ENCODE data around the gene EPHB3.

EPHB3 gene

GRCh38 chr3:184543256-184543655 is 18.3 kb upstream of the EPHB3 start:
- no peak overlapping the region for H3K27ac ChIP-seq (ENCODE audit: low read depth, low read length)
- peaks cover 0 to 13% (median 6%) of the 10 kb centered on the region in 5 donors for H3K4me1 ChIP-seq (ENCODE audit: control insufficient read depth in 5 of 5, insufficient read depth in 5 of 5, low read length in 5 of 5)
- peaks cover 8 to 18% (median 11%) of the 10 kb centered on the region in 5 donors for H3K27me3 ChIP-seq (ENCODE audit: control insufficient read depth in 5 of 5, insufficient read depth in 4 of 5, low read length in 5 of 5)
- H3K9ac ChIP-seq (ENCODE audit: low read length in 5 of 5) = no peak overlapping the region
- no peaks in the 10 kb centered on the region for H3K36me3 ChIP-seq (ENCODE audit: control insufficient read depth in 5 of 5, insufficient read depth in 5 of 5, low read length in 5 of 5)
- no peaks in the 10 kb centered on the region for H3K9me3 ChIP-seq (ENCODE audit: control insufficient read depth in 5 of 5, low read length in 5 of 5)
- H3K4me3 ChIP-seq (ENCODE audit: low read depth in 1 of 5, low read length in 5 of 5) = no peak overlapping the region

DNA sequence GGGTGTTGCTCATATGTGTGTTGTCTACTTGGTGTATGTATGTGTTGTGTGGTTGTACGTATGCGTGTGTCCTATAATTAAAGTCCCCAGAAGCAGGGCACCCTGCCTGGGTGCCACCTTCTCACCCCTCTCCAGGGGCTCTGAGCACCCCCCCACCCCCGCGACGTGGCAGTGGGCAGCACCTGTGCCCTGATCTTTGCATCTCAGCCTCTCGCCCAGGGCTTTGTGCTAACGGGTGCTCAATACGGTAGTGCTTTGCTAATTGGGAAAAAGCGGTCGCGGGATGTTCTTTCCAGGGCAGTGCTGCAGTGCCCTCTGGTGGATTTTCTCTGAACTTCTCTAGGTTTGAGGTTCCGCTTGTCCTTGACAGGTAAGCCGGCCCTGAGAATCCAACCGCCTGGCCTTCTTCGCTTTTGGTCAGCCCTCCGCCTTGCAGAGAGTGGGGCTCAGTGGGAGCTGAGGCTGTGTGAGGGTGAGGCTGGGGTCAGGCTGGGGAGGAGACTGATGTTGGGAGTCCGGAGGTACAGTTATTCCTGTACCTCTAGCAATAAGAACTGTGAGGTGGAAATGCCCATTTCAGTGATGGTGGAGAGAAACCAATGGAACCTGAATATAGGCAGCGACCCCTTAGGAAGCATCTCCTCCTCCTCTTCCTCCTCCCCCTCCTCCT is 17.6 kb upstream of the EPHB3 start:
- H3K27me3 ChIP-seq (ENCODE audit: control insufficient read depth in 5 of 5, insufficient read depth in 4 of 5, low read length in 5 of 5) = peaks cover 5 to 18% (median 10%) of the 10 kb centered on the region in 5 donors
- no peak overlapping the region for H3K4me3 ChIP-seq (ENCODE audit: low read depth in 1 of 5, low read length in 5 of 5)
- no peak overlapping the region for H3K9ac ChIP-seq (ENCODE audit: low read length in 5 of 5)

DNA sequence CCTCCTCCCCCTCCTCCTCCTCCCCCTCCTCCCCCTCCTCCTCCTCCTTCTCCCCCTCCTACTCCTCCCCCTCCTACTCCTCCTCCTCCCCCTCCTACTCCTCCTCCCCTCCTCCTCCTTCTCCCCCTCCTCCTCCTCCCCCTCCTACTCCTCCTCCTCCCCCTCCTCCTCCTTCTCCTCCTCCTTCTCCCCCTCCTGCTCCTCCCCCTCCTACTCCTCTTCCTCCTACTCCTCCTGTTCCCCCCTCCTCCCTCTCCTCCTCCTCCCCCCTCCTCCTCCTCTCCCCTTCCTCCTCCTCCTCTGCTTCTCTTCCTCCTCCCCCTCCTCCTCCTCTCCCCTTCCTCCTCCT is 17.1 kb upstream of the EPHB3 start:
- Histone ChIP-seq H3K36me3 (ENCODE audit: control insufficient read depth in 5 of 5, insufficient read depth in 5 of 5, low read length in 5 of 5) (no peaks in the 10 kb centered on the region), H3K9ac (ENCODE audit: low read length in 5 of 5) (no peak overlapping the region), H3K9me3 (ENCODE audit: control insufficient read depth in 5 of 5, low read length in 5 of 5) (no peaks in the 10 kb centered on the region), H3K4me3 (ENCODE audit: low read depth in 1 of 5, low read length in 5 of 5) (no peak overlapping the region), H3K27ac (ENCODE audit: low read depth, low read length) (no peak overlapping the region), H3K27me3 (ENCODE audit: control insufficient read depth in 5 of 5, insufficient read depth in 4 of 5, low read length in 5 of 5) (peaks cover 4 to 19% (median 9%) of the 10 kb centered on the region in 5 donors), H3K4me1 (ENCODE audit: control insufficient read depth in 5 of 5, insufficient read depth in 5 of 5, low read length in 5 of 5) (peaks cover 0 to 13% (median 6%) of the 10 kb centered on the region in 5 donors)

More for the DNA sequence above, 17.6 kb upstream of the EPHB3 start:
- Histone ChIP-seq H3K36me3 (ENCODE audit: control insufficient read depth in 5 of 5, insufficient read depth in 5 of 5, low read length in 5 of 5) (no peaks in the 10 kb centered on the region), H3K27ac (ENCODE audit: low read depth, low read length) (no peak overlapping the region), H3K9me3 (ENCODE audit: control insufficient read depth in 5 of 5, low read length in 5 of 5) (no peaks in the 10 kb centered on the region), H3K4me1 (ENCODE audit: control insufficient read depth in 5 of 5, insufficient read depth in 5 of 5, low read length in 5 of 5) (peaks cover 0 to 13% (median 6%) of the 10 kb centered on the region in 5 donors)

DNA sequence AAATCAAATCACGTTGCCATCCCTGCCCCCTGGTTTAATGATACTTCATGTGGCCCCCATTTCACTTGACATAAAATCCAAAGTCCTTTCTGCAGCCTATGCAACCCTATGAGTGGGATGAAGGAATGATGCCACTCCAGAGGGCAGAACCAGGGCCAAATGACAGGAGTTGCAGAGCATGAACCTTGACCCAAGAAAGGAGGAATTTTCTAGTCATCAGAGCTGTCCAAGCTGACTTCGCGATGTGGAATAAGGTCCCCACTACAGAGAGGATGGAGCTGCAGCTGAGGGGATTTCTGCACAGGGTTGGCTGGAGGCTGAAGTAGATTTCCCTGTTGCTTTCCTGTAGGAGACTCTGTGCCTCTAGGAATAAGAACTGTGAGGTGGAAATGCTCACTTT is 15.8 kb upstream of the EPHB3 start:
- Histone ChIP-seq H3K27me3 (ENCODE audit: control insufficient read depth in 5 of 5, insufficient read depth in 4 of 5, low read length in 5 of 5) (peaks cover 4 to 19% (median 8%) of the 10 kb centered on the region in 5 donors), H3K27ac (ENCODE audit: low read depth, low read length) (no peak overlapping the region), H3K9ac (ENCODE audit: low read length in 5 of 5) (no peak overlapping the region), H3K4me3 (ENCODE audit: low read depth in 1 of 5, low read length in 5 of 5) (no peak overlapping the region), H3K4me1 (ENCODE audit: control insufficient read depth in 5 of 5, insufficient read depth in 5 of 5, low read length in 5 of 5) (peaks cover 0 to 13% (median 6%) of the 10 kb centered on the region in 5 donors), H3K36me3 (ENCODE audit: control insufficient read depth in 5 of 5, insufficient read depth in 5 of 5, low read length in 5 of 5) (no peaks in the 10 kb centered on the region), H3K9me3 (ENCODE audit: control insufficient read depth in 5 of 5, low read length in 5 of 5) (no peaks in the 10 kb centered on the region)

DNA sequence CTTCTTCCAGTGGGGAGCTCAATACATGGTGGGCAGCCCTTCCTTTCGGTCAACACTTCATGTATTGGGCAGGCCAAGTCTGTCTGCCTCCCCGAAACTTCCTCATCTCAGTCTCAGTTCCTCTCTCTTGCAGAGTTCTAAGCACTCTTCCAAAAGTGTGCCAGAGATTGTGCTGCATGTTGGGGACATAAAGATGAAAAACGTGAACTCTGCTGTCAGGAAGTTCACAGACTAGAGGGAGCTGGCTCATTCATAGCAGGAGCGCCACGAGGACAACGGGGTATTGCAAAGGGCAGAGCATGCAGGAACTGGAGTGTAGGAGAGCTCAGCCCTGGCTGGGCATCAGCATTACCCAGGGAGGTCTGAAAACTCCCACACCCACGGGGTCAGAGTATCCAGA is 15.3 kb upstream of the EPHB3 start:
- Histone ChIP-seq H3K4me1 (ENCODE audit: control insufficient read depth in 5 of 5, insufficient read depth in 5 of 5, low read length in 5 of 5) (peaks cover 0 to 13% (median 6%) of the 10 kb centered on the region in 5 donors), H3K9me3 (ENCODE audit: control insufficient read depth in 5 of 5, low read length in 5 of 5) (no peaks in the 10 kb centered on the region), H3K9ac (ENCODE audit: low read length in 5 of 5) (no peak overlapping the region), H3K27me3 (ENCODE audit: control insufficient read depth in 5 of 5, insufficient read depth in 4 of 5, low read length in 5 of 5) (peaks cover 4 to 16% (median 8%) of the 10 kb centered on the region in 5 donors), H3K27ac (ENCODE audit: low read depth, low read length) (no peak overlapping the region), H3K4me3 (ENCODE audit: low read depth in 1 of 5, low read length in 5 of 5) (no peak overlapping the region), H3K36me3 (ENCODE audit: control insufficient read depth in 5 of 5, insufficient read depth in 5 of 5, low read length in 5 of 5) (no peaks in the 10 kb centered on the region)

GRCh38 chr3:184549796-184550577 is 11.6 kb upstream of the EPHB3 start:
- H3K27me3 ChIP-seq (ENCODE audit: control insufficient read depth in 5 of 5, insufficient read depth in 4 of 5, low read length in 5 of 5) = peaks cover 0 to 17% (median 7%) of the 10 kb centered on the region in 5 donors
- no peak overlapping the region for H3K9ac ChIP-seq (ENCODE audit: low read length in 5 of 5)
- H3K4me3 ChIP-seq (ENCODE audit: low read depth in 1 of 5, low read length in 5 of 5) = no peak overlapping the region
- no peaks in the 10 kb centered on the region for H3K9me3 ChIP-seq (ENCODE audit: control insufficient read depth in 5 of 5, low read length in 5 of 5)
- peaks cover 0 to 7% (median 0%) of the 10 kb centered on the region in 5 donors for H3K4me1 ChIP-seq (ENCODE audit: control insufficient read depth in 5 of 5, insufficient read depth in 5 of 5, low read length in 5 of 5)
- H3K27ac ChIP-seq (ENCODE audit: low read depth, low read length) = no peak overlapping the region
- no peaks in the 10 kb centered on the region for H3K36me3 ChIP-seq (ENCODE audit: control insufficient read depth in 5 of 5, insufficient read depth in 5 of 5, low read length in 5 of 5)

- Histone ChIP-seq H3K9me3 (ENCODE audit: control insufficient read depth in 5 of 5, low read length in 5 of 5) (no peaks in the 10 kb centered on the region), H3K4me3 (ENCODE audit: low read depth in 1 of 5, low read length in 5 of 5) (no peak overlapping the region), H3K4me1 (ENCODE audit: control insufficient read depth in 5 of 5, insufficient read depth in 5 of 5, low read length in 5 of 5) (peaks cover 0 to 8% (median under 1%) of the 10 kb centered on the region in 5 donors), H3K9ac (ENCODE audit: low read length in 5 of 5) (no peak overlapping the region), H3K27me3 (ENCODE audit: control insufficient read depth in 5 of 5, insufficient read depth in 4 of 5, low read length in 5 of 5) (peaks cover 3 to 20% (median 7%) of the 10 kb centered on the region in 5 donors), H3K27ac (ENCODE audit: low read depth, low read length) (no peak overlapping the region), H3K36me3 (ENCODE audit: control insufficient read depth in 5 of 5, insufficient read depth in 5 of 5, low read length in 5 of 5) (no peaks in the 10 kb centered on the region)
Measured at GRCh38 chr3:184551103-184551502, 10.5 kb upstream of the EPHB3 start.

DNA sequence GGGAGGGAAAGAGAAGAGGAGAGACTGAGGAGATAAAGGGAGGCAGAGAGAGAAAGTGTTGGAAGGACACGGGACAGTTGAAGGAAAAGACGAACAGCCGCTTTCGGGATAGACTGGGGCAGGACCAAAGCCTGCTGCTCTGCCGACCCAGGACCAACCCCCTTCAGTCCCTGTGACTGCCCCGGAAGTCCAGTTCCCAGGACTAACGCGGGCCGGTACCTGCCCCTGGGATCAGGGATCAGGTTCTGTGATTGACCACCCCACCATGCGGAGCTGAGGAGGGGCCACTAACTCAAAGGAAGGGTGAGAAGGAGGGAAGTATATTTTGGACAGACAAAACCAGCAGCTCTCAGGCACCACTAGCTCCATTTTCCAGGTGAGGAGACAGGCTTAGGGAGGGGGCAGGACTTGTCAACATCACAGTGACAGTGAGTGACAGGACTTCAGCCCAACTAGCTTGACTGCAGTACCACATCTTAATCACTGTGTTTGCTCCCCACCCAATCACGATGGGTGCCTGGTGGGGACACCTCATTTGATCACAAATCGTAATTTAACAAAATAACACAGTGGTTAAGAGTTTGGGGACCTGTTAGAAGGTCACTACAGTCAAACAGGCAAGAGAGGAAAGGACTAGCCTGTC is 9.8 kb upstream of the EPHB3 start:
- H3K27me3 ChIP-seq (ENCODE audit: control insufficient read depth in 5 of 5, insufficient read depth in 4 of 5, low read length in 5 of 5) = peaks cover 4 to 21% (median 7%) of the 10 kb centered on the region in 5 donors
- H3K27ac ChIP-seq (ENCODE audit: low read depth, low read length) = no peak overlapping the region
- H3K9ac ChIP-seq (ENCODE audit: low read length in 5 of 5) = no peak overlapping the region
- no peaks in the 10 kb centered on the region for H3K9me3 ChIP-seq (ENCODE audit: control insufficient read depth in 5 of 5, low read length in 5 of 5)
- H3K4me1 ChIP-seq (ENCODE audit: control insufficient read depth in 5 of 5, insufficient read depth in 5 of 5, low read length in 5 of 5) = peaks cover 0 to 14% (median 3%) of the 10 kb centered on the region in 5 donors
- H3K36me3 ChIP-seq (ENCODE audit: control insufficient read depth in 5 of 5, insufficient read depth in 5 of 5, low read length in 5 of 5) = no peaks in the 10 kb centered on the region
- H3K4me3 ChIP-seq (ENCODE audit: low read depth in 1 of 5, low read length in 5 of 5) = no peak overlapping the region

DNA sequence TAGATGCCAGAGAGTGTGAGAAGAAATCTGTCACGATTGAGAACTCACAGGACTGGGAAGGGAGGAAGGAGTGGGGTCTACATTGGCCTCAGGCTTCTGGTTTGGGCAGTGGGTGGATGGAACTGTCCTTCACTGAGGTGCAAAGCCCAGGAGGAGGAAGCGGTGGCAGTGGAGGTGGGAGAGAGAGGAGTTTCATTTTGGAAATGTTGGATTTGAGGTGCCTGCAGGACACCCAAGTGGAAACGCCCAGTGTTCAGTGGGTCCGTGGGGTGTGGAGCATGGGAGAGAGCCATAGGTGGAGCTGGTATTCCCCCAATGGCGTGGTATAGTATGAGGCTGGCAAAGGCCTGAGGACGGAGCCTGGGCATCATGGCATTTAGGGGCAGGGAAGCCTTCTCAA is 9.3 kb upstream of the EPHB3 start:
- Histone ChIP-seq H3K27me3 (ENCODE audit: control insufficient read depth in 5 of 5, insufficient read depth in 4 of 5, low read length in 5 of 5) (peaks cover 6 to 21% (median 7%) of the 10 kb centered on the region in 5 donors), H3K9me3 (ENCODE audit: control insufficient read depth in 5 of 5, low read length in 5 of 5) (no peaks in the 10 kb centered on the region), H3K27ac (ENCODE audit: low read depth, low read length) (no peak overlapping the region), H3K4me3 (ENCODE audit: low read depth in 1 of 5, low read length in 5 of 5) (no peak overlapping the region), H3K36me3 (ENCODE audit: control insufficient read depth in 5 of 5, insufficient read depth in 5 of 5, low read length in 5 of 5) (no peaks in the 10 kb centered on the region), H3K4me1 (ENCODE audit: control insufficient read depth in 5 of 5, insufficient read depth in 5 of 5, low read length in 5 of 5) (peaks cover 0 to 14% (median 3%) of the 10 kb centered on the region in 5 donors), H3K9ac (ENCODE audit: low read length in 5 of 5) (no peak overlapping the region)

DNA sequence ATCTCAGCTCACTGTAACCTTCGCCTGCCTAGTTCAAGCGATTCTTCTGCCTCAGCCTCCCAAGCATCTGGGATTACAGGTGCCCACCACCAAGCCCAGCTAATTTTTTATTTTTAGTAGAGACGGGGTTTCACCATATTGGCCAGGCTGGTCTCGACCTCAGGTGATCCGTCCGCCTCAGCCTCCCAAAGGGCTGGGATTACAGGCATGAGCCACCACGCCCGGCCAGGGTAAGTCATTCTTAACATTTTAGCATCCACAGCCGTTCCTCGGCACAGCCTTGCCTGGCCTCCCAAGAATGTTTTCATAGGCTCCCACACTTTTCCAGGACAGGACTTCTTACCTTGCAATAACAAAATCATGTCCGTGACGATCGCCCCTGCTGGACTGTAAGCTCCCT is 8.7 kb upstream of the EPHB3 start:
- H3K9ac ChIP-seq (ENCODE audit: low read length in 5 of 5) = no peak overlapping the region

More for the DNA sequence above, 8.7 kb upstream of the EPHB3 start:
- no peak overlapping the region for H3K4me3 ChIP-seq (ENCODE audit: low read depth in 1 of 5, low read length in 5 of 5)
- peaks cover 6 to 21% (median 7%) of the 10 kb centered on the region in 5 donors for H3K27me3 ChIP-seq (ENCODE audit: control insufficient read depth in 5 of 5, insufficient read depth in 4 of 5, low read length in 5 of 5)
- H3K27ac ChIP-seq (ENCODE audit: low read depth, low read length) = no peak overlapping the region
- peaks cover 0 to 13% (median 3%) of the 10 kb centered on the region in 5 donors for H3K4me1 ChIP-seq (ENCODE audit: control insufficient read depth in 5 of 5, insufficient read depth in 5 of 5, low read length in 5 of 5)
- H3K9me3 ChIP-seq (ENCODE audit: control insufficient read depth in 5 of 5, low read length in 5 of 5) = no peaks in the 10 kb centered on the region
- H3K36me3 ChIP-seq (ENCODE audit: control insufficient read depth in 5 of 5, insufficient read depth in 5 of 5, low read length in 5 of 5) = no peaks in the 10 kb centered on the region
